DOHH2 (cell line): ENCODE results near the gene PGM2.

Source experiments
- H3F3A ChIP-seq: fragments of 200-600 bp; sonication (generic), shearing (Covaris generic); 2 replicates; pipeline ENCODE4 v1.6.0; 2016; ENCODE audit warnings: antibody characterized with exemption, mild to moderate bottlenecking; ENCODE audit not compliant: control insufficient read depth, insufficient read depth
- H3K27ac ChIP-seq: fragments of 200-600 bp; sonication (generic); 2 replicates; pipeline ENCODE4 v1.5.1; 2014; ENCODE audit warnings: low read depth, mild to moderate bottlenecking, low read length, moderate library complexity
- H3K27me3 ChIP-seq: fragments of 200-600 bp; sonication (generic); 2 replicates; pipeline ENCODE4 v1.6.1; 2014; ENCODE audit warnings: mild to moderate bottlenecking, low read length, mixed read lengths; ENCODE audit not compliant: control insufficient read depth
- H3K36me3 ChIP-seq: fragments of 200-600 bp; sonication (generic); 2 replicates; pipeline ENCODE4 v1.6.1; 2014; ENCODE audit warnings: mild to moderate bottlenecking, low read length, moderate library complexity, mixed read lengths; ENCODE audit not compliant: control insufficient read depth
- H3K4me1 ChIP-seq: fragments of 200-600 bp; sonication (generic); 2 replicates; pipeline ENCODE4 v1.6.1; 2014; ENCODE audit warnings: mild to moderate bottlenecking, low read length, mixed read lengths; ENCODE audit not compliant: control insufficient read depth
- H3K4me2 ChIP-seq: fragments of 200-600 bp; sonication (generic); 2 replicates; pipeline ENCODE4 v1.6.0; 2014; ENCODE audit warnings: mild to moderate bottlenecking, low read length, moderate library complexity
- H3K4me3 ChIP-seq: fragments of 200-600 bp; sonication (generic); 2 replicates; pipeline ENCODE4 v1.5.1; 2014; ENCODE audit warnings: mild to moderate bottlenecking, low read length, mixed read lengths
- H3K79me2 ChIP-seq: fragments of 200-600 bp; sonication (generic); 2 replicates; pipeline ENCODE4 v1.6.1; 2014; ENCODE audit warnings: mild to moderate bottlenecking, low read length, mixed read lengths; ENCODE audit not compliant: control insufficient read depth
- H3K9me2 ChIP-seq: fragments of 200-600 bp; sonication (generic); replicated peaks from 2 replicates; pipeline ENCODE4 v1.6.1; 2014; ENCODE audit warnings: mild to moderate bottlenecking, low read length, mixed read lengths; ENCODE audit not compliant: control insufficient read depth
- H3K9me3 ChIP-seq: fragments of 200-600 bp; sonication (generic); 2 replicates; pipeline ENCODE4 v1.6.1; 2014; ENCODE audit warnings: antibody characterized with exemption, low read length, mixed read lengths; ENCODE audit not compliant: control insufficient read depth, insufficient read depth
- H4K20me1 ChIP-seq: fragments of 200-600 bp; sonication (generic); 2 replicates; pipeline ENCODE4 v1.6.0; 2014; ENCODE audit warnings: low read depth, mild to moderate bottlenecking, antibody characterized with exemption, low read length, moderate library complexity; ENCODE audit not compliant: control insufficient read depth, insufficient read depth
- EZH2phosphoT487 ChIP-seq: fragments of 200-600 bp; sonication (generic); IDR thresholded peaks from 2 replicates; pipeline ENCODE4 v1.6.1; 2017; ENCODE audit warnings: borderline replicate concordance, mild to moderate bottlenecking, antibody characterized with exemption, low read length, moderate library complexity, mixed read lengths
- TF ChIP-seq, protein P1 (sequence below): fragments of 200-600 bp; sonication (generic); IDR thresholded peaks from one replicate; pipeline ENCODE4 v1.5.1; 2014; ENCODE audit warnings: antibody characterized with exemption, mild to moderate bottlenecking, low read depth, low read length; ENCODE audit not compliant: poor library complexity, severe bottlenecking

The PGM2 gene

DNA sequence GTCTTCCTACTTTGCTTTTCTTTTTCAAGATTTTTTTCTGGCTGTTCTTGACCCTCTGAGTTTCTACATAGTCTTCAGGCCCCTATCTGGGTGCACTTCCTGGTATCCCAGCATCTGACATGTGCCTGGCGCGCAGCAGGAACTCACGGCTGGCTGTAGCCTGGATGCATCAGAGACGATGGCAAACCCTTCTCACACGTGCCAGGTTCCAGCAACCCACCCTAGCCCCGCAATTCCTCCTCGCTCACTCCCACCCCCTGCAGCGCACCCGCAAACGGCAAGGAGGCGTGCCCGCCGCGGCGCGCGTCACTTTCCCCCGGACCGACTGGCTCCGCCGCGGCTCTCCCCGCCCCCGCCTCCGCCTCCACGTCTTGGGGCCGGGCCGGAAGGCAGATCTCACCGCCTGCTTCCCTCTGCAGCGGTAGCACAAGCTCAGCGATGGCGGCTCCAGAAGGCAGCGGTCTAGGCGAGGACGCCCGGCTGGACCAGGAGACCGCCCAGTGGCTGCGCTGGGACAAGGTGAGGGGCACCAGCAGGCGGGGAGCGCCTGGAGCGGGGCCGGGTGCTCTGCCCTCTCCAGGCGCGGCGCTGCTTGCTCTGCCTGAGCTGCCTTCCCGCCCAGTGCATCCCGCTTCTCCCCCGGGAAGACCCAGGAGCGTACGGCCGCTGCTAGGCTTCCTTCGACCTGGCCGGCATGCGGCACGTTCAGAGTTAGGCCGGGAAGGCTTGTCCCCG is at the start of gene PGM2:
PGM2 (plus strand) TSS at position 392 of the 735 bp plus-strand sequence; CDS start at position 439, 47 bp downstream.
- Histone ChIP-seq H3K4me2 (peak within 1 kb of the TSS; percentile 87), H3F3A (no peaks in the 10 kb centered on the region), H3K27ac (peak within 1 kb of the TSS; percentile 62), H3K9me3 (no peaks in the 10 kb centered on the region), H3K4me3 (peak within 1 kb of the TSS; percentile 98), H3K4me1 (peaks cover 20% of the 10 kb centered on the region), H3K79me2 (peaks cover 29% of the 10 kb centered on the region), H4K20me1 (no peaks in the 10 kb centered on the region), H3K27me3 (no peaks in the 10 kb centered on the region), H3K36me3 (peaks cover 31% of the 10 kb centered on the region), H3K9me2 (no peaks in the 10 kb centered on the region)
- no peak for TF ChIP-seq EZH2phosphoT487
- TF ChIP-seq, protein P1, sequence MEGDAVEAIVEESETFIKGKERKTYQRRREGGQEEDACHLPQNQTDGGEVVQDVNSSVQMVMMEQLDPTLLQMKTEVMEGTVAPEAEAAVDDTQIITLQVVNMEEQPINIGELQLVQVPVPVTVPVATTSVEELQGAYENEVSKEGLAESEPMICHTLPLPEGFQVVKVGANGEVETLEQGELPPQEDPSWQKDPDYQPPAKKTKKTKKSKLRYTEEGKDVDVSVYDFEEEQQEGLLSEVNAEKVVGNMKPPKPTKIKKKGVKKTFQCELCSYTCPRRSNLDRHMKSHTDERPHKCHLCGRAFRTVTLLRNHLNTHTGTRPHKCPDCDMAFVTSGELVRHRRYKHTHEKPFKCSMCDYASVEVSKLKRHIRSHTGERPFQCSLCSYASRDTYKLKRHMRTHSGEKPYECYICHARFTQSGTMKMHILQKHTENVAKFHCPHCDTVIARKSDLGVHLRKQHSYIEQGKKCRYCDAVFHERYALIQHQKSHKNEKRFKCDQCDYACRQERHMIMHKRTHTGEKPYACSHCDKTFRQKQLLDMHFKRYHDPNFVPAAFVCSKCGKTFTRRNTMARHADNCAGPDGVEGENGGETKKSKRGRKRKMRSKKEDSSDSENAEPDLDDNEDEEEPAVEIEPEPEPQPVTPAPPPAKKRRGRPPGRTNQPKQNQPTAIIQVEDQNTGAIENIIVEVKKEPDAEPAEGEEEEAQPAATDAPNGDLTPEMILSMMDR = no peak

DNA sequence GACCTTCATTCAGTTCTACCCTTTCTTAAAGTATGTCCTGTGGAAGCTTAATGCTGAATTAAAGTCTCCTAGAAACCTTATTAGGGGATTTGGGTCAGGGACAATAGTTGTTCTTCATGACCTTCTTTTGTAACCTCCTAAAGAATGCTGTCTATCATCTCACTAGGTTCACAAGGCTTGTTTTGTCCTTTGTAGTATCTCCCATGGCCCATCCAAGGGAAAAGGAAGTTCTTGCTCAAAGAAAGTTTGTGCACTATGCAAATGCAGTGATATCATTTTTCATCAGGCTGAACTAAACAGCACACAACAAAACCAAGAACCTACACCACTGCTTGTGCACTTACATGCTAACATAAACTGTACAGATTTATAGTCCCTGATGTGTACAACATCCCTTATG is 46.6 kb upstream of the PGM2 start:
- Histone ChIP-seq H3K4me1 (peaks cover 7% of the 10 kb centered on the region), H3K36me3 (no peaks in the 10 kb centered on the region), H3K4me3 (no peak overlapping the region), H3K4me2 (no peak overlapping the region), H3K27ac (no peak overlapping the region), H3K9me2 (no peaks in the 10 kb centered on the region), H3F3A (no peaks in the 10 kb centered on the region), H3K9me3 (no peaks in the 10 kb centered on the region), H3K79me2 (no peaks in the 10 kb centered on the region), H4K20me1 (no peaks in the 10 kb centered on the region), H3K27me3 (peaks cover 5% of the 10 kb centered on the region; the same call in 1 of the 2 replicates)
- TF ChIP-seq, protein P1 = no peak

DNA sequence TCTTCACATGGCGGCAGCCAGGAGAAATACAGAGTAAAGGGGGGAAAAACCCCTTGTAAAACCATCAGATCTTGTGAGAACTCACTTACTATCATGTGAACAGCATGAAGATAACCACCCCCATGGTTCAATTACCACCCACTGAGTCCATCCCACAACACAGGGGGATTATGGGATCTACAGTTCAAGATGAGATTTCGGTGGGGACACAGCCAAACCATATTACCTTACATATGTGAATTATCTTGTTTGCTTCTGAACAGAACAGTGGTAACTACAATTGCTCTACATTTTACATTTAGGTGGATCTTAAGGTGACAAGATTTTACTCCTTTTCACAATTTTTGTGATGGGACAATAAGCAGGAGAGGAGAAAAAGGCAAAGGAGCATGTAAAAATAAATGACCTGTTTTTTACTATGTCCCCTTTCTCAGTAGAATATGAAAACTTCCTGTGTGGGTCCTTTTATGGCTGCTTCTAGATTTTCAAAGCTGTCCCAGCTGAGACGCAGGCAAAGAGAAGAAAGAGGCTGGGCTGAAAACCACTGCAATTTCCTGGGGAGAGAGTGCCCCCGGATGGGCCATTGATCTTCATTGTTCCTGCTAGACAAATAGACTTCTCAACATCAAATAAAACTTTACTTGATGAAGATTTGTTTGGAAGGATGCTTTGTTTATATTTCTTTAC is 45.9 kb upstream of the PGM2 start:
- Histone ChIP-seq H3K4me1 (peaks cover 7% of the 10 kb centered on the region), H3K9me3 (no peaks in the 10 kb centered on the region), H3K79me2 (no peaks in the 10 kb centered on the region), H3K4me3 (no peak overlapping the region), H3K9me2 (no peaks in the 10 kb centered on the region), H4K20me1 (no peaks in the 10 kb centered on the region), H3K4me2 (no peak overlapping the region), H3F3A (no peaks in the 10 kb centered on the region), H3K36me3 (no peaks in the 10 kb centered on the region), H3K27ac (no peak overlapping the region), H3K27me3 (peaks cover 8% of the 10 kb centered on the region; the same call in 1 of the 2 replicates)
- TF ChIP-seq, protein P1 = no peak
- TF ChIP-seq EZH2phosphoT487 = no peak
